ENCODE results near the gene PSRC1. TPM values are rescaled to one million over a fixed set of nuclear protein-coding genes. Genes with fewer than 3 reads are reported as not detected.

PSRC1 gene
- total RNA-seq, 1 donor from 2014 or later: 78.1 TPM

- Mint-ChIP-seq H3K27me3 (ENCODE audit: insufficient read depth, low read depth) (peaks cover 12% of the 10 kb centered on the region), H3K4me3 (peak overlapping the region; percentile 59), H3K36me3 (peaks cover 28% of the 10 kb centered on the region), H3K4me1 (peaks cover 5% of the 10 kb centered on the region), H3K9me3 (no peaks in the 10 kb centered on the region), H3K27ac (no peak overlapping the region)
- peaks cover 2% of the 10 kb centered on the region for H4K20me1 ChIP-seq (ENCODE audit: low read depth)
- peaks cover 4% of the 10 kb centered on the region for H3F3A ChIP-seq (ENCODE audit: low read depth)
- no peak overlapping the region for H2AFZ ChIP-seq (replicated peaks)
- no peak overlapping the region for H3K4me3 ChIP-seq
- H3K9me3 ChIP-seq (ENCODE audit: low read depth): no peaks in the 10 kb centered on the region
- H3K9ac ChIP-seq: no peak overlapping the region
- no peaks in the 10 kb centered on the region for H3K27me3 ChIP-seq
- DNase-seq (ENCODE audit: low spot score): no peak
- H3K4me1 ChIP-seq: no peaks in the 10 kb centered on the region
- H3K27ac ChIP-seq: no peak overlapping the region
- H3K4me2 ChIP-seq: no peak overlapping the region
- no peaks in the 10 kb centered on the region for H3K79me2 ChIP-seq (ENCODE audit: low read depth)
- H3K36me3 ChIP-seq: no peaks in the 10 kb centered on the region
- TF ChIP-seq EZH2phosphoT487 (IDR thresholded peaks at IDR 0.05) (no peak), EZH2 (IDR thresholded peaks at IDR 0.05) (no peak), CTCF (IDR thresholded peaks at IDR 0.05) (no peak)
These were observed 16.0 kb downstream of the PSRC1 start for GRCh38 chr1:109266965-109267364.

DNA sequence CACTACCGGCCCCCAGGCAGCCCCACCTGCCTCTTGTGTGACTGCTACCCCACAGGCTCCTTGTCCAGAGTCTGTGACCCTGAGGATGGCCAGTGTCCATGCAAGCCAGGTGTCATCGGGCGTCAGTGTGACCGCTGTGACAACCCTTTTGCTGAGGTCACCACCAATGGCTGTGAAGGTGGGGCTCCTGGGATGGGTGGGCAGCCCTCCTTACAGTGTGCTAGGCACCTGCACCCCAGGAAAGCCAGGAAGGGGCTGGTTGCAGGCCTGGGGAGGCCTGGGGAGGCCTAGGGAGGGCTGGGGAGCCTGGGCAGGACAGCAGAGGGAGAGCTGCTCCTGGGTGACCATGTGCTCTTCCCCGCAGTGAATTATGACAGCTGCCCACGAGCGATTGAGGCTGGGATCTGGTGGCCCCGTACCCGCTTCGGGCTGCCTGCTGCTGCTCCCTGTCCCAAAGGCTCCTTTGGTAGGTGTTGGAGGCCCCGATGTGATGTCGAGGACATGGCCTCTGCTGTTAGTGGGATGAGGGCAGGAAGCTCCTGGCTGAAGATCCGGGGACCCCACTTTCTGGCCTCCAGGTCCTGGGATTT, 17.1 kb downstream of the PSRC1 start:
- TF ChIP-seq EZH2phosphoT487 (IDR thresholded peaks at IDR 0.05) (no peak), CTCF (IDR thresholded peaks at IDR 0.05) (no peak), EZH2 (IDR thresholded peaks at IDR 0.05) (no peak)
- Histone ChIP-seq H2AFZ (replicated peaks) (no peak overlapping the region), H4K20me1 (ENCODE audit: low read depth) (peaks cover 2% of the 10 kb centered on the region), H3K9me3 (ENCODE audit: low read depth) (no peaks in the 10 kb centered on the region), H3K27ac (no peak overlapping the region), H3K4me3 (no peak overlapping the region), H3K4me1 (no peaks in the 10 kb centered on the region), H3F3A (ENCODE audit: low read depth) (peaks cover 4% of the 10 kb centered on the region), H3K79me2 (ENCODE audit: low read depth) (no peaks in the 10 kb centered on the region), H3K9ac (no peak overlapping the region), H3K27me3 (no peaks in the 10 kb centered on the region), H3K4me2 (no peak overlapping the region), H3K36me3 (no peaks in the 10 kb centered on the region)
- Mint-ChIP-seq H3K9me3 (no peaks in the 10 kb centered on the region), H3K4me3 (no peak overlapping the region), H3K4me1 (peaks cover 9% of the 10 kb centered on the region), H3K27me3 (ENCODE audit: insufficient read depth, low read depth) (peaks cover 12% of the 10 kb centered on the region), H3K36me3 (peaks cover 26% of the 10 kb centered on the region), H3K27ac (no peak overlapping the region)
- no peak for DNase-seq (ENCODE audit: low spot score)

GRCh38 chr1:109265016-109265415, 17.9 kb downstream of the PSRC1 start:
- peaks cover 7% of the 10 kb centered on the region for H3F3A ChIP-seq (ENCODE audit: low read depth)
- TF ChIP-seq EZH2 (IDR thresholded peaks at IDR 0.05): no peak
- no peak for TF ChIP-seq CTCF (IDR thresholded peaks at IDR 0.05)
- no peak for TF ChIP-seq EZH2phosphoT487 (IDR thresholded peaks at IDR 0.05)
- H3K4me2 ChIP-seq: no peak overlapping the region
- H3K4me1 ChIP-seq: peaks cover 7% of the 10 kb centered on the region
- Mint-ChIP-seq H3K4me1 (peaks cover 18% of the 10 kb centered on the region), H3K9me3 (no peaks in the 10 kb centered on the region), H3K27ac (no peak overlapping the region), H3K36me3 (peaks cover 23% of the 10 kb centered on the region), H3K4me3 (no peak overlapping the region), H3K27me3 (ENCODE audit: insufficient read depth, low read depth) (peaks cover 15% of the 10 kb centered on the region)
- H3K27me3 ChIP-seq: no peaks in the 10 kb centered on the region
- H4K20me1 ChIP-seq (ENCODE audit: low read depth): peaks cover 2% of the 10 kb centered on the region
- H3K9ac ChIP-seq: no peak overlapping the region
- no peaks in the 10 kb centered on the region for H3K9me3 ChIP-seq (ENCODE audit: low read depth)
- DNase-seq (ENCODE audit: low spot score): no peak
- no peaks in the 10 kb centered on the region for H3K36me3 ChIP-seq
- no peaks in the 10 kb centered on the region for H3K79me2 ChIP-seq (ENCODE audit: low read depth)
- H2AFZ ChIP-seq (replicated peaks): no peak overlapping the region
- no peak overlapping the region for H3K27ac ChIP-seq
- no peak overlapping the region for H3K4me3 ChIP-seq

Data from neural progenitor cell (in vitro differentiated cells).